COR-L47 (cell line): ENCODE results near the gene GRIA1.
"Not testable (repeated sequence)": the region's sequence is repeated elsewhere in the genome, so short reads cannot be mapped to it uniquely, and the experiment has no call there.

Experiments
- DNase-seq: peaks from one replicate; lab custom pipeline; 2025; lab: John Stamatoyannopoulos, UW

GRIA1 gene

DNA sequence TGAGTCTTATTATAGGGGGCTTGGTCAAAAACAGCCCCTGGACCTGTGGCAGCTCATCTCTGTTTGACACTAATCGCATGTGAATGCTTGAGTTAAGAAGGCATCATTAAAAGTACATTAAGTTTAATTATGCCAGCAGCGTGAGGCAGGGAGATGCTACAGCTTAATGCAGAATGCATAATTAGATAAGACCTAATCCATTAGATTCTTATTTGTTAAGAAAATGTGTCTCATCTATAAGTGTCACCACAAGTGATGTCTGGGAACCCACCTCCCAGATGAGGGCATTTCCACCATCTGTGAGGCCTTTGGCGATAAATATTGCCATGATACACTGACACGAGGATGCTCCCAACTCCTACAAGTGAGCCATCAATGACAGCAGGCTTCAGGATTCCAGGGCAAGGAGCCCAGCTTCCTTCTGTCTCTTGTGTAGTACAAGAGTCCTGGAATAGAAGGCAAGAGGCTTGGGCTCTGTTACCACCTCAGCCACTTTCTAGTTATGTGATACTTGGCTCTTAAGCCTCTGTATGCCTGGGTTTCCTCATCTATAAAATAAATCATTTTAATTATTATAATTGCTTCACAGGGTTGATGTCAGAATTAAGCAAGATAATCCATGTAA, 345.5 kb downstream of the GRIA1 start:
- no peak for DNase-seq

GRCh38 chr5:153849303-153850113, 359.0 kb downstream of the GRIA1 start:
- not testable (repeated sequence) for DNase-seq

DNA sequence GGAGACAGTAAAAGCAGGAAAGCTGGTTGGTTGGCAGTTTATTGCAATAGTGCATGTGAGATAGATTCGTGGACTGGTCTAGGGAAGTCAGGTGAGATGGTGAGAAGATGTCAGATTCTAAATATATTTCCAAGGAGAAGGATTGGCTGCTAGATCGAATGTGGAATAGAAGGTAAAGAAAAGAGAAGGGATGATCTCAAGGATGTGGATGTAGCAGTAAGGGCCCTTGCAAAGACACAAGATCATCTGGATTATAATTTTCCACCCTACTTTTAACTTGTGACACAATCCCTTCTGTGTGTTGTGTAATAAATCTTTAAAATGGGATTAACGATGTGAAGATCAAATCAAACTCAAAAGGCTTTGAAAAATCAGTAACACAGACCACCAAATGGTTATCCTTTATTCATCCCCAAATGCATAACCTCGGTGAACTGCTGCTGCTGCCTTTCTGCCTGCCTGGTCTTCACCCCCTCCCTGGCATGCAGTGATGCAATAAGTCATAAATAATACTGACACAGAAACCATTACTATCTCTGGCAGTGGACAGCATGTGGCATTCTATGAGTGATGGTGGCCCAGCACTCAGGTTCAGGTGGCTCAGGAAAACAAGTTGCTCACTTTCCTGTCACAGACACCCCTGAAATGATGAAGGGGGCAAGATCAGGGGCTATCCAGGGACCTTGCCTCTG, 369.9 kb downstream of the GRIA1 start:
- no peak for DNase-seq

DNA sequence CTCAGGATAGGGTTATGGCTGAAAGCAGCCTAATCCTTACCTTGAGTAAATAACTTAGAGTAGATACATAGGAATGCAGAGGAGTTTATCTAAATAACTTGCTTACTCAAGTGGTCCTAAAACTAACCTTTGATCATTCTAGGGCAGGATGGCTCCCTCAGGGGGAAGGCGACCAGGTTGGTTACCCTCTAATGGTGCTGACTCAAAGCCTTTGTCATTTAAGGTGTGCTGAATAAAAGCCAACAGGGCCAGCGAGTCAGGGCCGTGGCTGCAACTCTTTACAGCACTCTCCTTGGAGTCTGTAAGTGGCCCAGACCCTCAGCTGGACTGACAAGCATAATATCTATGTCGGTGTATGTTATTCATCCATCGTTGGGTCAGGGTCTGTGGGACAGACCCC, 372.4 kb downstream of the GRIA1 start:
- not testable (repeated sequence) for DNase-seq
